DMS79 (cell line): ENCODE results near the gene OR10C1.

Experiments used
- DNase-seq: peaks from one replicate; lab custom pipeline; 2025; lab: John Stamatoyannopoulos, UW

Gene OR10C1

DNA sequence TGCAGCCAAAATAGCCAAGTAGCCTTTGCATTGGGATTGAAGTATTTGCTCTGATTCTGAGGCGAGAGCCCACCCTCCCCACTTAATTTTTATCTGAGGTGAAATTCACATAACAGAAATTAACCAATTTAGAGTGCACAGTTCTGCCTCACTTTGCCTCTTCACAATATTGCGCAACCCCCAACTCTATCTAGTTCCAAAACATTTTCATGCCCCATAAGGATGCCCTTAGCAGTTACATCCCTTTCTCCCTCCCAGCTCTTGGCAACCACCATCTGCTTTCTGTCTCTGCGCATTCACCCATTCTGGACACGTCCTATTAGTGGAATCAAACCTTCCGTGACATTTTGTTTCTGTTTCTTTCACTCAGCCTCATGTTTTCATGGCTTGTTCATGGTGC, 39.6 kb downstream of the OR10C1 start:
- DNase-seq, result no peak

DNA sequence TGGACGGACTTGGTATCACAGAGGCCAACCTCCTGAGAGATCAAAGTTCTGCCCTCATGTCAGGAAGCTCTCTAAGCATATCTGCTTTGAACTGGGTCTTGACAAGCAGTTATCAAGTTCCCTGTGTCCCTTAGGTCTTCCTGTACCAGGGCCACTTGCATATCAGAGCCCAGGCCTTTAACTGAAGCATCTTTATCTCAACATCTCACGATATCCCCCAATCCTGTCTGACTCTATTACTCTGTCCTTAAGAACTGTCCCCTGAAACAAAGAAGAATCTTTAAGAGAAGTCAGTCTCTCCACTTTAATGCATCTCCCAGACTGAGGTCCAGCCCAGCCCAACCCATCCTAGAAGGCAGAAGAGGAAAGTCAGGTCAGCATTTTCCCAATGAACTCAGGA, 40.5 kb downstream of the OR10C1 start:
- DNase-seq, result no peak

GRCh38 chr6:29483186-29483585, 44.1 kb downstream of the OR10C1 start:
- DNase-seq, result no peak

DNA sequence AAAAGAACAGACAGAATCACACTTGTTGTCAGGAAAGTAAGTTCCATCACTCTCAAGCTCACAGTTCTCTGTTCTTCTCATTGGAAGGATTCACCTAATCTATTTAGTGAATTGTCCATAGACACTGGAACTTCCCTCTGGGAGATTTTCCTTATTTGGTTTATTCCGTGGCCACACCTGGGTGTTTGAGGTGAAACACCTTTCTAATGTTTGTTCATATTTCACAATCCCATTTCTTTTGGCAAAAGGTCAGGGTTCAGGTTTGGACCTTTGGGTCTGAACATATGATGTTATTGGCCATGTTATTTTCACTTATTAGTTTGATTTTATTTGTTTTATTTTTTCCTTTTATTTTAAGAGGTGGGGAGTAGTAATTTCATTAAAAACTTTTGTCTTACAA, 44.6 kb downstream of the OR10C1 start:
- DNase-seq, result no peak

GRCh38 chr6:29486577-29486976, 47.5 kb downstream of the OR10C1 start:
- no peak for DNase-seq

- DNase-seq, result no peak
These were observed 48.0 kb downstream of the OR10C1 start for GRCh38 chr6:29487131-29487530.

GRCh38 chr6:29487660-29488059, 48.6 kb downstream of the OR10C1 start, which contains the start of gene MAS1L:
Gene MAS1L, minus strand, starts transcription at chr6:29487956. Its CDS starts 54 bp downstream, at chr6:29487902.
- no peak for DNase-seq

- DNase-seq, result no peak
These were observed 49.8 kb downstream of the OR10C1 start for GRCh38 chr6:29488874-29489273.

GRCh38 chr6:29489286-29489685, 50.2 kb downstream of the OR10C1 start:
- DNase-seq, result no peak

DNA sequence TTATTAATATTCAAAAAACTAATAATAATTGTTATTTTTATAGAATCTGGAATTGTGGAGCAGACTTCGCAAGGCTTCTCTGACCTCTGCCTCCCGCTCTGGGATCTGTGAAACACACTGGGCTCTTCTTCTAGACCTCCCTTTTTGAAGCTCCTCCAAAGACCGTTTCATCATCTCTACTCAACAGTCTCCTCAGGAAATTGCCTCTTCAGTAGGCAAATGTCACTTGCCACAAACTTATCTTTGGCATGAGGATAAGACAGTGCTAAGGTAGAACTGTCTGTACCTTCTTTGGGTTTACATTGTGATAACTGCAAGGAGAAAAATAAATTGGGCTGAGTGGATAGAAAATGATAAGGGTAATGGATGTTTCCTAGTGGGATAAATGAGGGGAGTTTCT, 50.9 kb downstream of the OR10C1 start:
- DNase-seq, result no peak

DNA sequence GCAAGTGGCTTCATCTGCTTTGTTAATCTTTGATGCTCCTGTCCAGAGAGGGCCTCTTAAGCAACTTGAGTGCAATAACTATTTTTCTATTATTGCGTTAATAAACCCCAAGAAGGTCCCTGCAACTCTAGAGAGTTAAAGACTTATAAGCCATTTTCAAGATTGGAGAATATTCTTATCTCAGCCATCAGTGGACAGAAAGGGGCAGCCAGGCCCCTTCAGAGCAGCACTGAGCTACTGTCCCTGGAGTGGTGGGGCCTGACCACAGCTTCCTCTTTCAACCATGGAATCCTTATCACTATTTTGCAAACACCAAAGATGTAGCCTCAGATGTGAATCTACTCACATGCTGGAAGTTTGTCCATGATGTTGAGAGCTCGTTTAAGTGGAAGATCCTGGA, 51.4 kb downstream of the OR10C1 start:
- DNase-seq, result no peak
